B cell (primary cell): ENCODE data around the gene ABCC10. TPM values are rescaled to one million over a fixed set of nuclear protein-coding genes. Genes with fewer than 3 reads are reported as not detected.
A peak's percentile ranks its signal among the peaks of the same experiment; 100 is the strongest.

Experiments
- ATAC-seq: fragments of 200-7000 bp; cut with Tn5 transposase; one replicate; pipeline ENCODE4 v1.10.0; 2021; ENCODE audit warnings: low read depth, mild to moderate bottlenecking, moderate number of reproducible peaks, moderate library complexity
- CTCF ChIA-PET: fragments of 350-600 bp; sonication (Branson Sonifier 250); formaldehyde crosslinking; loops from one replicate; lab custom pipeline; 2021; ENCODE audit warnings: antibody characterized with exemption, inconsistent platforms; lab: Charles Lee
- POLR2A ChIA-PET: fragments of 350-600 bp; sonication (Branson Sonifier 250); formaldehyde crosslinking; loops from one replicate; lab custom pipeline; 2021; ENCODE audit warnings: antibody characterized with exemption; lab: Charles Lee
- DNase-seq: peaks from one replicate; pipeline ENCODE4 v3.0.0; 2013
- H2AFZ ChIP-seq: 2 replicates; pipeline ENCODE4 v1.6.1; 2012; ENCODE audit warnings: mild to moderate bottlenecking, low read depth, low read length; ENCODE audit not compliant: insufficient read depth, poor library complexity, severe bottlenecking
- H3K27ac ChIP-seq, 2 donors: 1 replicate in 1 of 2; 2 replicates in 1 of 2; pipeline ENCODE4 v1.5.1; 2012 to 2013; ENCODE audit warnings: low read length in 2 of 2, mild to moderate bottlenecking in 2 of 2, moderate library complexity in 1 of 2
- H3K27me3 ChIP-seq, 4 experiments: fragments of 200-600 bp in 1 of 4; sonication (generic) in 1 of 4; replicated peaks in 1 of 4; 1 replicate in 2 of 4; 2 replicates in 2 of 4; pipeline versions ENCODE4 v1.6.1 to v1.7.0; 2013 to 2016; ENCODE audit warnings: low read length in 3 of 4, mild to moderate bottlenecking in 2 of 4, mixed read lengths in 1 of 4, moderate library complexity in 1 of 4; ENCODE audit not compliant: insufficient read depth in 4 of 4, control insufficient read depth in 3 of 4; ENCODE audit errors: control extremely low read depth in 1 of 4
- H3K36me3 ChIP-seq, 2 experiments: replicated peaks in 1 of 2; 1 replicate in 1 of 2; 2 replicates in 1 of 2; pipeline versions ENCODE4 v1.6.1 to v1.7.1; 2013; ENCODE audit warnings: low read length in 1 of 2; ENCODE audit not compliant: insufficient read depth in 2 of 2, control insufficient read depth in 1 of 2; ENCODE audit errors: control extremely low read depth in 1 of 2, extremely low read depth in 1 of 2
- H3K4me1 ChIP-seq, 2 donors: fragments of 200-600 bp in 1 of 2; sonication (generic) in 1 of 2; 1 replicate in 1 of 2; 2 replicates in 1 of 2; pipeline versions ENCODE4 v1.5.1 to v1.6.1; 2013 to 2017; ENCODE audit warnings: low read length in 2 of 2; ENCODE audit not compliant: control insufficient read depth in 2 of 2, insufficient read depth in 2 of 2
- H3K4me2 ChIP-seq: replicated peaks from 2 replicates; pipeline ENCODE3; 2012; ENCODE audit warnings: mild to moderate bottlenecking, low read depth, low read length; ENCODE audit not compliant: poor library complexity, severe bottlenecking
- H3K4me3 ChIP-seq, 5 experiments: fragments of 200-600 bp in 1 of 5; sonication (generic) in 1 of 5; 1 replicate in 3 of 5; 2 replicates in 2 of 5; pipeline versions ENCODE4 v1.5.1 to v1.7.0; 2011 to 2016; ENCODE audit warnings: low read length in 4 of 5, mild to moderate bottlenecking in 4 of 5, low read depth in 2 of 5, control low read depth in 1 of 5, moderate library complexity in 1 of 5; ENCODE audit not compliant: insufficient read depth in 1 of 5; ENCODE audit errors: control extremely low read depth in 1 of 5, extremely low read depth in 1 of 5
- H3K79me2 ChIP-seq: fragments of 200-600 bp; sonication (generic); one replicate; pipeline ENCODE4 v1.6.0; 2016; ENCODE audit warnings: low read length; ENCODE audit not compliant: control insufficient read depth, insufficient read depth
- H3K9ac ChIP-seq: fragments of 200-600 bp; sonication (generic); 2 replicates; pipeline ENCODE4 v1.6.1; 2017; ENCODE audit warnings: mild to moderate bottlenecking, low read length, moderate library complexity
- H3K9me3 ChIP-seq, 3 donors: one replicate each; pipeline versions ENCODE4 v1.6.1 to v1.7.1; 2013; ENCODE audit warnings: low read length in 2 of 3; ENCODE audit not compliant: control insufficient read depth in 2 of 3, insufficient read depth in 1 of 3; ENCODE audit errors: control extremely low read depth in 1 of 3
- H4K20me1 ChIP-seq: 2 replicates; pipeline ENCODE4 v1.6.0; 2012; ENCODE audit warnings: mild to moderate bottlenecking, low read length; ENCODE audit not compliant: insufficient read depth, control insufficient read depth, poor library complexity, severe bottlenecking
- H3K27ac Mint-ChIP-seq: one replicate; pipeline ENCODE4 v1.8.0; 2021; ENCODE audit warnings: mixed read lengths
- H3K27me3 Mint-ChIP-seq: one replicate; pipeline ENCODE4 v1.8.0; 2021; ENCODE audit warnings: mixed read lengths
- H3K4me1 Mint-ChIP-seq: one replicate; pipeline ENCODE4 v1.8.0; 2021; ENCODE audit warnings: mixed read lengths
- H3K4me3 Mint-ChIP-seq: one replicate; pipeline ENCODE4 v1.8.0; 2021; ENCODE audit warnings: mixed read lengths
- H3K9me3 Mint-ChIP-seq: one replicate; pipeline ENCODE4 v1.8.0; 2022; ENCODE audit warnings: mixed read lengths; ENCODE audit not compliant: insufficient read depth
- EZH2 ChIP-seq: IDR thresholded peaks from 2 replicates; pipeline ENCODE4 v1.6.1; 2012; ENCODE audit warnings: borderline replicate concordance, low read depth, mild to moderate bottlenecking, moderate library complexity, low read length; ENCODE audit not compliant: insufficient read depth, poor library complexity, severe bottlenecking
- WGBS: methylation state at CpG from one replicate; pipeline ENCODE4 v1.1.5; 2013; ENCODE audit warnings: missing lambda C conversion rate; ENCODE audit not compliant: insufficient coverage; 5-methylcytosine and 5-hydroxymethylcytosine counted together
- intact Hi-C: fragments of 100-400 bp; cut with micrococcal nuclease; formaldehyde crosslinking; loops from one replicate; pipeline ENCODE4 v1.10.0; 2022
- polyA plus RNA-seq: library from polyadenylated mRNA; depleted of rRNA; stranded (reverse); fragments of >200 nt; gene quantifications from 2 replicates; pipeline ENCODE4 v1.2.3, GENCODE V29; 2012
- total RNA-seq, 2 donors: library from RNA; stranded (reverse); fragments of 120-200 nt in 1 of 2; gene quantifications; 1 replicate in 1 of 2; 2 replicates in 1 of 2; pipeline versions ENCODE4 v1.2.3 to v1.2.4, GENCODE V29; 2013 to 2022
- TF ChIP-seq, protein P1 (sequence below): fragments of 200-600 bp; IDR thresholded peaks from one replicate; pipeline ENCODE4 v1.8.0; 2022; ENCODE audit warnings: antibody characterized with exemption, mild to moderate bottlenecking

Gene ABCC10
- total and polyA plus RNA-seq, 2 donors (not counting 1 experiment from before 2014, with no cell fraction given) = 39.5 to 71.5 TPM

DNA sequence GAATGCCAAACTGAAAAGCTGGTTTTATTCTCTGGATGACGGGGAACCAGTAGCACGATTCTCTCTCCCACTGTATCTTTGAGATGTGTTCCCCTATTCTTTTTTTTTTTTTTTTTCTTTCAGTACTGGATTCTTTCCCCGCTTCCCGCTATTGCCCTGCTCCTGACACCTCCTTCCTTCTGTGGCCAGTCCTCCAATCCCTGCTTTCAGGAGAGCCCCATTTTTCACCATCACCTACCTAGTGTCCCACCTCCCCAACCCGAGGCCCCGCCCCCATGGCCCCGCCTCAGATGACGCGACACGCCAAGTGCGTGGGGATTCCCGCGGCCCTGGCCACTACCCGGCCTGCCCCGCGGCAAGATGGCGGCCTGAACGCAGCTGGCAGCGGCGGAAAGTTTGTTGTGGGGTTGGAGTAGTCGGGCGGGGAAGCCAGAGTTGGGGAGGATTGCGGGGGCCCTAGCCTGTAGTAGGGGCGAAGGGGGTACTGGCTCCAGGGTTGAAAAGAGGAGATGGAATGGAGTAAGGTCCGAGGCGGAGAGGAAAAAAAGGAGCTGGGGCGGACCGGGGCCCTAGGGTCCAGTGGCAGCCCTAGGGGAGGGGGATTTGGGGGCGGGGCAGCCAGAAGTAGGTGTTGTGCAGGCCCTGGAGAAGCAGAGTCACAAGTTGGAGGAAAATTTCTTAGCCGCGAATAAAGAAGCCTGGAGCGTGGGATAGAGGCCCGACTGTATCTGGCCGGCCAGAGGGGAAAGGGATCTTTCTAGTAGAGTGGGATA, 50.1 kb downstream of the ABCC10 start, which contains the start of gene TJAP1:
Gene TJAP1 (plus strand): TSS at position 336 of the 773 bp plus-strand sequence. CDS start 21,432 bp downstream, outside the sequence.
- intact Hi-C loops = loop anchor here (1.0 to 2.0 kb wide), 8 partner anchors 23 to 306 kb away; partner anchors contain the start of genes ABCC10, CUL9, DLK2 and LRRC73
- ChIA-PET CTCF (interaction anchor here (0.5 to 1.6 kb wide), 6 partner anchors 22 to 1968 kb away, joined by 3 to 7 read pairs (median 4); partner anchors contain the start of gene DLK2), POLR2A (interaction anchor here (0.6 to 1.7 kb wide), 10 partner anchors 19 to 253 kb away, joined by 3 to 8 read pairs (median 5); partner anchors contain the start of gene LRRC73)
- peak within 1 kb of the TSS; percentile 79 to 97 for H3K27ac ChIP-seq
- H3K4me1 Mint-ChIP-seq = peaks cover 41% of the 10 kb centered on the region
- peak within 1 kb of the TSS; percentile 80 for H3K4me2 ChIP-seq
- DNase-seq = peak; percentile 94
- peak; percentile 100 for ATAC-seq
- TF ChIP-seq, protein P1, sequence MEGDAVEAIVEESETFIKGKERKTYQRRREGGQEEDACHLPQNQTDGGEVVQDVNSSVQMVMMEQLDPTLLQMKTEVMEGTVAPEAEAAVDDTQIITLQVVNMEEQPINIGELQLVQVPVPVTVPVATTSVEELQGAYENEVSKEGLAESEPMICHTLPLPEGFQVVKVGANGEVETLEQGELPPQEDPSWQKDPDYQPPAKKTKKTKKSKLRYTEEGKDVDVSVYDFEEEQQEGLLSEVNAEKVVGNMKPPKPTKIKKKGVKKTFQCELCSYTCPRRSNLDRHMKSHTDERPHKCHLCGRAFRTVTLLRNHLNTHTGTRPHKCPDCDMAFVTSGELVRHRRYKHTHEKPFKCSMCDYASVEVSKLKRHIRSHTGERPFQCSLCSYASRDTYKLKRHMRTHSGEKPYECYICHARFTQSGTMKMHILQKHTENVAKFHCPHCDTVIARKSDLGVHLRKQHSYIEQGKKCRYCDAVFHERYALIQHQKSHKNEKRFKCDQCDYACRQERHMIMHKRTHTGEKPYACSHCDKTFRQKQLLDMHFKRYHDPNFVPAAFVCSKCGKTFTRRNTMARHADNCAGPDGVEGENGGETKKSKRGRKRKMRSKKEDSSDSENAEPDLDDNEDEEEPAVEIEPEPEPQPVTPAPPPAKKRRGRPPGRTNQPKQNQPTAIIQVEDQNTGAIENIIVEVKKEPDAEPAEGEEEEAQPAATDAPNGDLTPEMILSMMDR = no peak
- no peak for TF ChIP-seq EZH2
- no peaks in the 10 kb centered on the region for H3K27me3 Mint-ChIP-seq
- H2AFZ ChIP-seq = peak within 1 kb of the TSS; percentile 87
- H3K27ac Mint-ChIP-seq = peak within 1 kb of the TSS; percentile 98
- H3K9me3 Mint-ChIP-seq = no peaks in the 10 kb centered on the region
- H3K9me3 ChIP-seq = no peaks in the 10 kb centered on the region
- H3K27me3 ChIP-seq = no peaks in the 10 kb centered on the region
- H3K9ac ChIP-seq = peak within 1 kb of the TSS; percentile 95
- H3K79me2 ChIP-seq = peaks cover 68% of the 10 kb centered on the region
- peaks cover 6% of the 10 kb centered on the region for H4K20me1 ChIP-seq
- H3K36me3 ChIP-seq = no peaks in the 10 kb centered on the region
- H3K4me3 ChIP-seq = peak within 1 kb of the TSS; percentile 51 to 81 (median 71)
- H3K4me3 Mint-ChIP-seq = peak within 1 kb of the TSS; percentile 96
- 0% methylated on average over 29 of the region's 34 CpGs for WGBS
- peaks cover 14 to 22% of the 10 kb centered on the region in 2 donors for H3K4me1 ChIP-seq
